SK-N-MC (cell line): Measurements from ENCODE around the gene COL20A1.

ENCODE experiments used
- EZH2 ChIP-seq: fragments of 200-600 bp; sonication (generic); IDR thresholded peaks from one replicate; pipeline ENCODE4 v1.6.1; 2017; ENCODE audit warnings: antibody characterized with exemption
- POLR2AphosphoS5 ChIP-seq: IDR thresholded peaks from 2 replicates; pipeline ENCODE4 v1.6.1; 2012; ENCODE audit warnings: mild to moderate bottlenecking, low read depth, low read length, borderline replicate concordance

- TF ChIP-seq EZH2 = no peak
- TF ChIP-seq POLR2AphosphoS5 = no peak
Measured at GRCh38 chr20:63280371-63280770, 12.6 kb upstream of the COL20A1 start.
